Measurements from ENCODE around the gene TCF4.

DNA sequence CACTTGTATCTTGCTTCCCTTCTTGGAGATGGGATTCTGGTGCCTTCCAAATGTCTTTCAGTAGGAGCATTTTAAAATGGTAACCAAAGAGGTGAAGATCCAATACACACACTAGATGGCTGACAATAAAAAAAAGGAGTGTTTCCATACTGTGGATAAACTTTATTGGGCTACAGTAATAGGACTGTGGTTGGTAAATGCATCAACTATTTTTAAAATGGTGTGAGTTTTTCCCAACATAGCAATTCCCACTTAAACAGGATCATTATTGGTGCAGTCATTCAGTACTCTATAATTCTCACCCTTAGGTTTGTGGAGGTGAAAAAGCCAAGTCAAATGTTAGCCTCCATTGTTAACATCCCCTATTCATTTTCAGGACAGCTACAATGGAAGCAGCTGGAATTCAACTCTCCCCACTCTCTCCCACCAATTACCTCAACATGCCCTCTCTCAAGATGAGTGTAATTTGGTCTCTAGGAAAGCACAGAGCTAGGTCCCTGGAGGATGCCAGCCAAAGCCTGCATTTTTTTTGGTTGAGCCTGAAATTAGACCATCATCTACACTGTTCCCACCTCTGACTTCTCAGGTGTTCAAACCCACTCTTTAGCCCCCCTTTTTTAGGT is 273.3 kb downstream of the TCF4 start:
- TF ChIP-seq ZNF791 (tag by site-specific recombination; IDR thresholded peaks at IDR 0.05): no peak
- TF ChIP-seq, protein P1, sequence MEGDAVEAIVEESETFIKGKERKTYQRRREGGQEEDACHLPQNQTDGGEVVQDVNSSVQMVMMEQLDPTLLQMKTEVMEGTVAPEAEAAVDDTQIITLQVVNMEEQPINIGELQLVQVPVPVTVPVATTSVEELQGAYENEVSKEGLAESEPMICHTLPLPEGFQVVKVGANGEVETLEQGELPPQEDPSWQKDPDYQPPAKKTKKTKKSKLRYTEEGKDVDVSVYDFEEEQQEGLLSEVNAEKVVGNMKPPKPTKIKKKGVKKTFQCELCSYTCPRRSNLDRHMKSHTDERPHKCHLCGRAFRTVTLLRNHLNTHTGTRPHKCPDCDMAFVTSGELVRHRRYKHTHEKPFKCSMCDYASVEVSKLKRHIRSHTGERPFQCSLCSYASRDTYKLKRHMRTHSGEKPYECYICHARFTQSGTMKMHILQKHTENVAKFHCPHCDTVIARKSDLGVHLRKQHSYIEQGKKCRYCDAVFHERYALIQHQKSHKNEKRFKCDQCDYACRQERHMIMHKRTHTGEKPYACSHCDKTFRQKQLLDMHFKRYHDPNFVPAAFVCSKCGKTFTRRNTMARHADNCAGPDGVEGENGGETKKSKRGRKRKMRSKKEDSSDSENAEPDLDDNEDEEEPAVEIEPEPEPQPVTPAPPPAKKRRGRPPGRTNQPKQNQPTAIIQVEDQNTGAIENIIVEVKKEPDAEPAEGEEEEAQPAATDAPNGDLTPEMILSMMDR (tag by site-specific recombination; IDR thresholded peaks at IDR 0.05): no peak
- TF ChIP-seq RBAK (tag by site-specific recombination; IDR thresholded peaks at IDR 0.05): no peak
- TF ChIP-seq ZNF302 (tag by site-specific recombination; IDR thresholded peaks at IDR 0.05; ENCODE audit: low read depth): no peak
- TF ChIP-seq, protein P2, sequence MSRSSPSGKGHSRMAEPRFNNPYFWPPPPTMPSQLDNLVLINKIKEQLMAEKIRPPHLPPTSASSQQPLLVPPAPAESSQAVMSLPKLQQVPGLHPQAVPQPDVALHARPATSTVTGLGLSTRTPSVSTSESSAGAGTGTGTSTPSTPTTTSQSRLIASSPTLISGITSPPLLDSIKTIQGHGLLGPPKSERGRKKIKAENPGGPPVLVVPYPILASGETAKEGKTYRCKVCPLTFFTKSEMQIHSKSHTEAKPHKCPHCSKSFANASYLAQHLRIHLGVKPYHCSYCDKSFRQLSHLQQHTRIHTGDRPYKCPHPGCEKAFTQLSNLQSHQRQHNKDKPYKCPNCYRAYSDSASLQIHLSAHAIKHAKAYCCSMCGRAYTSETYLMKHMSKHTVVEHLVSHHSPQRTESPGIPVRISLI (tag by site-specific recombination; IDR thresholded peaks at IDR 0.05): no peak
- TF ChIP-seq, protein P3, sequence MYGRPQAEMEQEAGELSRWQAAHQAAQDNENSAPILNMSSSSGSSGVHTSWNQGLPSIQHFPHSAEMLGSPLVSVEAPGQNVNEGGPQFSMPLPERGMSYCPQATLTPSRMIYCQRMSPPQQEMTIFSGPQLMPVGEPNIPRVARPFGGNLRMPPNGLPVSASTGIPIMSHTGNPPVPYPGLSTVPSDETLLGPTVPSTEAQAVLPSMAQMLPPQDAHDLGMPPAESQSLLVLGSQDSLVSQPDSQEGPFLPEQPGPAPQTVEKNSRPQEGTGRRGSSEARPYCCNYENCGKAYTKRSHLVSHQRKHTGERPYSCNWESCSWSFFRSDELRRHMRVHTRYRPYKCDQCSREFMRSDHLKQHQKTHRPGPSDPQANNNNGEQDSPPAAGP (tag by site-specific recombination; IDR thresholded peaks at IDR 0.05): no peak
- TF ChIP-seq, protein P4, sequence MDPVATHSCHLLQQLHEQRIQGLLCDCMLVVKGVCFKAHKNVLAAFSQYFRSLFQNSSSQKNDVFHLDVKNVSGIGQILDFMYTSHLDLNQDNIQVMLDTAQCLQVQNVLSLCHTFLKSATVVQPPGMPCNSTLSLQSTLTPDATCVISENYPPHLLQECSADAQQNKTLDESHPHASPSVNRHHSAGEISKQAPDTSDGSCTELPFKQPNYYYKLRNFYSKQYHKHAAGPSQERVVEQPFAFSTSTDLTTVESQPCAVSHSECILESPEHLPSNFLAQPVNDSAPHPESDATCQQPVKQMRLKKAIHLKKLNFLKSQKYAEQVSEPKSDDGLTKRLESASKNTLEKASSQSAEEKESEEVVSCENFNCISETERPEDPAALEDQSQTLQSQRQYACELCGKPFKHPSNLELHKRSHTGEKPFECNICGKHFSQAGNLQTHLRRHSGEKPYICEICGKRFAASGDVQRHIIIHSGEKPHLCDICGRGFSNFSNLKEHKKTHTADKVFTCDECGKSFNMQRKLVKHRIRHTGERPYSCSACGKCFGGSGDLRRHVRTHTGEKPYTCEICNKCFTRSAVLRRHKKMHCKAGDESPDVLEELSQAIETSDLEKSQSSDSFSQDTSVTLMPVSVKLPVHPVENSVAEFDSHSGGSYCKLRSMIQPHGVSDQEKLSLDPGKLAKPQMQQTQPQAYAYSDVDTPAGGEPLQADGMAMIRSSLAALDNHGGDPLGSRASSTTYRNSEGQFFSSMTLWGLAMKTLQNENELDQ (tag by site-specific recombination; IDR thresholded peaks at IDR 0.05; ENCODE audit: low read depth): no peak
- TF ChIP-seq MZF1 (tag by site-specific recombination; IDR thresholded peaks at IDR 0.05; ENCODE audit: borderline replicate concordance): peak; percentile 13; the same call in 1 of the 2 replicates
- no peak for TF ChIP-seq ZNF10 (tag by site-specific recombination; IDR thresholded peaks at IDR 0.05)
